Measurements from ENCODE around the gene CYP3A5. TPM values are rescaled to one million over a fixed set of nuclear protein-coding genes. Genes with fewer than 3 reads are reported as not detected.
A peak's percentile ranks its signal among the peaks of the same experiment; 100 is the strongest.

The CYP3A5 gene
- total and polyA plus RNA-seq, 2 of the 13 experiments (the other 11 are each of a cell fraction or from before 2014, with no cell fraction given): 5.7 to 9.3 TPM

DNA sequence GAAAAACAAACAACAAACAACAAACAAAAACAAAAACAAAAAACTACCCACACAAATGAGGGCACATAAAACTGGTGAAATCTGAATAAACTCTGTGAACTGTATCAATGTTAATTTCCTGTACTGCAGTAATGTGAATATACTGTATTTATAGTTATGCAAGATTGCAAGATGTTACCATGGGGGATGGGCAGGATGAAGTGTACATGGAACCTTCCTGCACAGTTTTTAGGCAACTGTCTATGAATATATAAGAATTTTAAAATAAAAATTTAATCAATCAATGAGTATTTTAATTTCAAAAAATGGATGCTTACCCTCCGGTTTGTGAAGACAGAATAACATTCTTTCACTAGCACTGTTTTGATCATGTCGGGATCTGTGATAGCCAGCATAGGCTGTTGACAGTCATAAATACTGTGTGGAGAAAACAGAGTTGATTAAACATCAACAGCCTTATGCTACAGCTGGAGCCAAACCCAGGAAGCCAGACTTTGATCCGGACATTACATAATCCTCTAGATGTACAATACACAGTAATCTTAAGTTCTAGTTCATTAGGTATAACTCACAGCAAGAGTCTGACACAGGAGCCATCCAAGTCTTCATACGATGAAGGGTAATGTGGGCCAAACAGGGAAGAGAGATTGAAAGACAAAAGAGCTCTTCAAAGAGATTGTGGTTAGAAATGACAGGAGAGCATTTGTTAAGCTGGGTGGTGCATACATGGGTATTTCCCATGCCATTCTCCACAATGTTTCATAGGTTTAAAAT lies 40.4 kb upstream of the CYP3A5 start (continued):
- peak in 1 of 2 experiments; percentile 73; a peak in 2 of 4 replicates for TF ChIP-seq EP300 (IDR thresholded peaks at IDR 0.05; ENCODE audit: low read depth in 2 of 2, low read length in 2 of 2)
- no peak for TF ChIP-seq EP300 (CRISPR knock-in tag; IDR thresholded peaks at IDR 0.05; ENCODE audit: borderline replicate concordance)
- TF ChIP-seq, protein P1, sequence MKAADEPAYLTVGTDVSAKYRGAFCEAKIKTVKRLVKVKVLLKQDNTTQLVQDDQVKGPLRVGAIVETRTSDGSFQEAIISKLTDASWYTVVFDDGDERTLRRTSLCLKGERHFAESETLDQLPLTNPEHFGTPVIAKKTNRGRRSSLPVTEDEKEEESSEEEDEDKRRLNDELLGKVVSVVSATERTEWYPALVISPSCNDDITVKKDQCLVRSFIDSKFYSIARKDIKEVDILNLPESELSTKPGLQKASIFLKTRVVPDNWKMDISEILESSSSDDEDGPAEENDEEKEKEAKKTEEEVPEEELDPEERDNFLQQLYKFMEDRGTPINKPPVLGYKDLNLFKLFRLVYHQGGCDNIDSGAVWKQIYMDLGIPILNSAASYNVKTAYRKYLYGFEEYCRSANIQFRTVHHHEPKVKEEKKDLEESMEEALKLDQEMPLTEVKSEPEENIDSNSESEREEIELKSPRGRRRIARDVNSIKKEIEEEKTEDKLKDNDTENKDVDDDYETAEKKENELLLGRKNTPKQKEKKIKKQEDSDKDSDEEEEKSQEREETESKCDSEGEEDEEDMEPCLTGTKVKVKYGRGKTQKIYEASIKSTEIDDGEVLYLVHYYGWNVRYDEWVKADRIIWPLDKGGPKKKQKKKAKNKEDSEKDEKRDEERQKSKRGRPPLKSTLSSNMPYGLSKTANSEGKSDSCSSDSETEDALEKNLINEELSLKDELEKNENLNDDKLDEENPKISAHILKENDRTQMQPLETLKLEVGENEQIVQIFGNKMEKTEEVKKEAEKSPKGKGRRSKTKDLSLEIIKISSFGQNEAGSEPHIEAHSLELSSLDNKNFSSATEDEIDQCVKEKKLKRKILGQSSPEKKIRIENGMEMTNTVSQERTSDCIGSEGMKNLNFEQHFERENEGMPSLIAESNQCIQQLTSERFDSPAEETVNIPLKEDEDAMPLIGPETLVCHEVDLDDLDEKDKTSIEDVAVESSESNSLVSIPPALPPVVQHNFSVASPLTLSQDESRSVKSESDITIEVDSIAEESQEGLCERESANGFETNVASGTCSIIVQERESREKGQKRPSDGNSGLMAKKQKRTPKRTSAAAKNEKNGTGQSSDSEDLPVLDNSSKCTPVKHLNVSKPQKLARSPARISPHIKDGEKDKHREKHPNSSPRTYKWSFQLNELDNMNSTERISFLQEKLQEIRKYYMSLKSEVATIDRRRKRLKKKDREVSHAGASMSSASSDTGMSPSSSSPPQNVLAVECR (CRISPR knock-in tag; IDR thresholded peaks at IDR 0.05; ENCODE audit: borderline replicate concordance): peak; percentile 41; the same call in 1 of the 2 replicates
- peak; percentile 80; the same call in 1 of the 2 replicates for TF ChIP-seq ZNF430 (CRISPR knock-in tag; IDR thresholded peaks at IDR 0.05)
- peak; percentile 85 for TF ChIP-seq HNF4A (CRISPR knock-in tag; IDR thresholded peaks at IDR 0.05)
- TF ChIP-seq FOXK1 (CRISPR knock-in tag; IDR thresholded peaks at IDR 0.05; ENCODE audit: borderline replicate concordance, low read depth): peak; percentile 60; the same call in 1 of the 2 replicates
- peak; percentile 29; the same call in 1 of the 2 replicates for TF ChIP-seq ZFX (CRISPR knock-in tag; IDR thresholded peaks at IDR 0.05; ENCODE audit: low read depth)
- TF ChIP-seq ARID5B (CRISPR knock-in tag; IDR thresholded peaks at IDR 0.05): peak; percentile 90
- TF ChIP-seq ZBTB1 (CRISPR knock-in tag; IDR thresholded peaks at IDR 0.05; ENCODE audit: borderline replicate concordance): no peak
- no peak for TF ChIP-seq ZNF619 (CRISPR knock-in tag; IDR thresholded peaks at IDR 0.05)
- TF ChIP-seq FOSL2 (CRISPR knock-in tag; IDR thresholded peaks at IDR 0.05): 0 out of 2 replicates have a peak, but pooled peaks have one; percentile 18
- TF ChIP-seq CEBPG (CRISPR knock-in tag; IDR thresholded peaks at IDR 0.05): peak; percentile 70
- TF ChIP-seq, protein P2, sequence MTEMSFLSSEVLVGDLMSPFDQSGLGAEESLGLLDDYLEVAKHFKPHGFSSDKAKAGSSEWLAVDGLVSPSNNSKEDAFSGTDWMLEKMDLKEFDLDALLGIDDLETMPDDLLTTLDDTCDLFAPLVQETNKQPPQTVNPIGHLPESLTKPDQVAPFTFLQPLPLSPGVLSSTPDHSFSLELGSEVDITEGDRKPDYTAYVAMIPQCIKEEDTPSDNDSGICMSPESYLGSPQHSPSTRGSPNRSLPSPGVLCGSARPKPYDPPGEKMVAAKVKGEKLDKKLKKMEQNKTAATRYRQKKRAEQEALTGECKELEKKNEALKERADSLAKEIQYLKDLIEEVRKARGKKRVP (CRISPR knock-in tag; IDR thresholded peaks at IDR 0.05): peak in 1 of 2 experiments; percentile 49; a peak in 1 of 4 replicates
- TF ChIP-seq ZNF281 (CRISPR knock-in tag; IDR thresholded peaks at IDR 0.05; ENCODE audit: borderline replicate concordance): peak; percentile 77
- TF ChIP-seq SMYD3 (CRISPR knock-in tag; IDR thresholded peaks at IDR 0.05): 0 out of 2 replicates have a peak, but pooled peaks have one; percentile 40
- peak; percentile 84; the same call in 1 of the 2 replicates for TF ChIP-seq MIXL1 (CRISPR knock-in tag; IDR thresholded peaks at IDR 0.05)

Measured in HepG2 (cell line).